ENCODE measurements around the gene HILPDA. TPM values are rescaled to one million over a fixed set of nuclear protein-coding genes. Genes with fewer than 3 reads are reported as not detected.

Gene HILPDA
- total RNA-seq, 2 donors from 2014 or later = 12.1 to 31.4 TPM

GRCh38 chr7:128443831-128444600 is 11.7 kb upstream of the HILPDA start:
- Histone ChIP-seq H3K4me1 (peaks cover 6% of the 10 kb centered on the region), H3K27me3 (no peaks in the 10 kb centered on the region), H3K9me3 (no peaks in the 10 kb centered on the region), H3K9ac (ENCODE audit: low read depth in 2 of 2, low read length in 2 of 2) (peak overlapping the region in 1 of 2 donors; percentile 64), H3K27ac (peak overlapping the region; percentile 69), H3K4me3 (no peak overlapping the region), H3K36me3 (no peaks in the 10 kb centered on the region)
- DNase-seq = peak; percentile 64
- TF ChIP-seq CTCF (IDR thresholded peaks at IDR 0.05) = no peak
- intact Hi-C loops (cut with DNase I) = no loop called here

GRCh38 chr7:128446306-128446705 is 9.4 kb upstream of the HILPDA start:
- intact Hi-C loops (cut with DNase I) = no loop called here
- Histone ChIP-seq H3K36me3 (no peaks in the 10 kb centered on the region), H3K27ac (no peak overlapping the region), H3K27me3 (no peaks in the 10 kb centered on the region), H3K4me1 (peaks cover 6% of the 10 kb centered on the region), H3K9ac (ENCODE audit: low read depth in 2 of 2, low read length in 2 of 2) (no peak overlapping the region), H3K9me3 (no peaks in the 10 kb centered on the region), H3K4me3 (no peak overlapping the region)
- no peak for TF ChIP-seq CTCF (IDR thresholded peaks at IDR 0.05)
- no peak for DNase-seq

GRCh38 chr7:128447941-128448564 is 7.6 kb upstream of the HILPDA start:
- no peak overlapping the region for H3K9ac ChIP-seq (ENCODE audit: low read depth in 2 of 2, low read length in 2 of 2)
- H3K27ac ChIP-seq = no peak overlapping the region
- intact Hi-C loops (cut with DNase I) = no loop called here
- TF ChIP-seq CTCF (IDR thresholded peaks at IDR 0.05) = no peak
- no peaks in the 10 kb centered on the region for H3K36me3 ChIP-seq
- H3K4me1 ChIP-seq = peaks cover 6% of the 10 kb centered on the region
- no peaks in the 10 kb centered on the region for H3K9me3 ChIP-seq
- DNase-seq = no peak
- H3K27me3 ChIP-seq = no peaks in the 10 kb centered on the region
- H3K4me3 ChIP-seq = no peak overlapping the region

GRCh38 chr7:128448751-128449302 is 6.9 kb upstream of the HILPDA start:
- Histone ChIP-seq H3K27me3 (no peaks in the 10 kb centered on the region), H3K4me1 (peaks cover 3% of the 10 kb centered on the region), H3K4me3 (no peak overlapping the region), H3K9ac (ENCODE audit: low read depth in 2 of 2, low read length in 2 of 2) (no peak overlapping the region), H3K27ac (no peak overlapping the region), H3K36me3 (no peaks in the 10 kb centered on the region), H3K9me3 (no peaks in the 10 kb centered on the region)
- TF ChIP-seq CTCF (IDR thresholded peaks at IDR 0.05) = no peak
- intact Hi-C loops (cut with DNase I) = no loop called here
- no peak for DNase-seq

- H3K4me1 ChIP-seq = no peaks in the 10 kb centered on the region
- no peak overlapping the region for H3K4me3 ChIP-seq
- intact Hi-C loops (cut with DNase I) = no loop called here
- H3K9me3 ChIP-seq = no peaks in the 10 kb centered on the region
- no peak overlapping the region for H3K27ac ChIP-seq
- TF ChIP-seq CTCF (IDR thresholded peaks at IDR 0.05) = no peak
- H3K9ac ChIP-seq (ENCODE audit: low read depth in 2 of 2, low read length in 2 of 2) = no peak overlapping the region
- H3K36me3 ChIP-seq = no peaks in the 10 kb centered on the region
- DNase-seq = no peak
- no peaks in the 10 kb centered on the region for H3K27me3 ChIP-seq
Observed at GRCh38 chr7:128450409-128450808, 5.3 kb upstream of the HILPDA start.

Measured in colonic mucosa (tissue), 4 donors.